Skeletal muscle satellite cell (primary cell): Measurements from ENCODE around the gene BMP2K.

Experiments used
- H3K27me3 ChIP-seq: 2 replicates; pipeline ENCODE4 v1.7.0; 2013; ENCODE audit warnings: low read length; ENCODE audit not compliant: control insufficient read depth, insufficient read depth
- H3K36me3 ChIP-seq: 2 replicates; pipeline ENCODE4 v1.7.0; 2013; ENCODE audit warnings: mild to moderate bottlenecking, control low read depth, low read length; ENCODE audit not compliant: insufficient read depth
- H3K4me1 ChIP-seq: 2 replicates; pipeline ENCODE4 v1.7.0; 2013; ENCODE audit warnings: low read length; ENCODE audit not compliant: control insufficient read depth, insufficient read depth
- H3K4me2 ChIP-seq: 2 replicates; pipeline ENCODE4 v1.7.0; 2013; ENCODE audit warnings: mild to moderate bottlenecking, low read length
- H3K4me3 ChIP-seq: 2 replicates; pipeline ENCODE4 v1.7.0; 2013; ENCODE audit warnings: low read length
- H3K9ac ChIP-seq: 2 replicates; pipeline ENCODE4 v1.7.0; 2013; ENCODE audit warnings: mild to moderate bottlenecking, low read depth, low read length, moderate library complexity
- H3K9me3 ChIP-seq: replicated peaks from 2 replicates; pipeline ENCODE4 v1.7.0; 2013; ENCODE audit warnings: mild to moderate bottlenecking, control low read depth, low read length

Gene BMP2K

GRCh38 chr4:78799551-78800495, 23.7 kb downstream of the BMP2K start:
- no peak overlapping the region for H3K9ac ChIP-seq
- H3K4me3 ChIP-seq = no peak overlapping the region
- H3K36me3 ChIP-seq = no peaks in the 10 kb centered on the region
- no peaks in the 10 kb centered on the region for H3K4me1 ChIP-seq
- no peak overlapping the region for H3K4me2 ChIP-seq
- no peaks in the 10 kb centered on the region for H3K27me3 ChIP-seq
- H3K9me3 ChIP-seq = no peaks in the 10 kb centered on the region

GRCh38 chr4:78800965-78801364, 24.8 kb downstream of the BMP2K start:
- Histone ChIP-seq H3K4me1 (no peaks in the 10 kb centered on the region), H3K9ac (no peak overlapping the region), H3K4me2 (no peak overlapping the region), H3K27me3 (no peaks in the 10 kb centered on the region), H3K4me3 (no peak overlapping the region), H3K36me3 (no peaks in the 10 kb centered on the region), H3K9me3 (no peaks in the 10 kb centered on the region)

GRCh38 chr4:78803983-78804382, 27.8 kb downstream of the BMP2K start:
- no peaks in the 10 kb centered on the region for H3K9me3 ChIP-seq
- no peak overlapping the region for H3K4me3 ChIP-seq
- no peak overlapping the region for H3K9ac ChIP-seq
- H3K4me1 ChIP-seq = no peaks in the 10 kb centered on the region
- H3K4me2 ChIP-seq = no peak overlapping the region
- H3K27me3 ChIP-seq = no peaks in the 10 kb centered on the region
- no peaks in the 10 kb centered on the region for H3K36me3 ChIP-seq

GRCh38 chr4:78806943-78807460, 30.9 kb downstream of the BMP2K start:
- Histone ChIP-seq H3K9me3 (no peaks in the 10 kb centered on the region), H3K36me3 (no peaks in the 10 kb centered on the region), H3K9ac (no peak overlapping the region), H3K4me1 (no peaks in the 10 kb centered on the region), H3K4me2 (no peak overlapping the region), H3K4me3 (no peak overlapping the region), H3K27me3 (no peaks in the 10 kb centered on the region)

GRCh38 chr4:78809295-78809694, 33.1 kb downstream of the BMP2K start:
- Histone ChIP-seq H3K4me2 (no peak overlapping the region), H3K4me3 (no peak overlapping the region), H3K9ac (no peak overlapping the region), H3K4me1 (no peaks in the 10 kb centered on the region), H3K9me3 (no peaks in the 10 kb centered on the region), H3K36me3 (no peaks in the 10 kb centered on the region), H3K27me3 (no peaks in the 10 kb centered on the region)

GRCh38 chr4:78809928-78810835, 34.0 kb downstream of the BMP2K start:
- Histone ChIP-seq H3K36me3 (no peaks in the 10 kb centered on the region), H3K4me3 (no peak overlapping the region), H3K4me1 (no peaks in the 10 kb centered on the region), H3K4me2 (no peak overlapping the region), H3K27me3 (no peaks in the 10 kb centered on the region), H3K9me3 (no peaks in the 10 kb centered on the region), H3K9ac (no peak overlapping the region)

- Histone ChIP-seq H3K36me3 (no peaks in the 10 kb centered on the region), H3K9ac (no peak overlapping the region)
Observed at GRCh38 chr4:78811034-78811433, 34.9 kb downstream of the BMP2K start.

GRCh38 chr4:78818530-78819079, 42.5 kb downstream of the BMP2K start:
- H3K4me3 ChIP-seq = no peak overlapping the region
- no peak overlapping the region for H3K4me2 ChIP-seq
- H3K27me3 ChIP-seq = no peaks in the 10 kb centered on the region
- no peaks in the 10 kb centered on the region for H3K9me3 ChIP-seq
- H3K4me1 ChIP-seq = no peaks in the 10 kb centered on the region
- no peaks in the 10 kb centered on the region for H3K36me3 ChIP-seq
- H3K9ac ChIP-seq = no peak overlapping the region

More at GRCh38 chr4:78811034-78811433, 34.9 kb downstream of the BMP2K start:
- H3K9me3 ChIP-seq = no peaks in the 10 kb centered on the region
- H3K4me3 ChIP-seq = no peak overlapping the region
- no peaks in the 10 kb centered on the region for H3K4me1 ChIP-seq
- H3K4me2 ChIP-seq = no peak overlapping the region
- H3K27me3 ChIP-seq = no peaks in the 10 kb centered on the region

- no peak overlapping the region for H3K4me2 ChIP-seq
- no peak overlapping the region for H3K9ac ChIP-seq
- H3K36me3 ChIP-seq = peaks cover 10% of the 10 kb centered on the region
- no peaks in the 10 kb centered on the region for H3K27me3 ChIP-seq
- H3K9me3 ChIP-seq = no peaks in the 10 kb centered on the region
- no peak overlapping the region for H3K4me3 ChIP-seq
- no peaks in the 10 kb centered on the region for H3K4me1 ChIP-seq
Observed at GRCh38 chr4:78824001-78824400, 47.9 kb downstream of the BMP2K start.

- H3K4me2 ChIP-seq = no peak overlapping the region
- no peak overlapping the region for H3K9ac ChIP-seq
- no peak overlapping the region for H3K4me3 ChIP-seq
- H3K27me3 ChIP-seq = no peaks in the 10 kb centered on the region
- no peaks in the 10 kb centered on the region for H3K4me1 ChIP-seq
- peaks cover 14% of the 10 kb centered on the region for H3K36me3 ChIP-seq
- H3K9me3 ChIP-seq = no peaks in the 10 kb centered on the region
Observed at GRCh38 chr4:78827191-78827590, 51.0 kb downstream of the BMP2K start.

GRCh38 chr4:78829296-78829695, 53.1 kb downstream of the BMP2K start:
- Histone ChIP-seq H3K4me3 (no peak overlapping the region), H3K9me3 (no peaks in the 10 kb centered on the region), H3K4me2 (no peak overlapping the region), H3K4me1 (no peaks in the 10 kb centered on the region), H3K27me3 (no peaks in the 10 kb centered on the region), H3K9ac (no peak overlapping the region), H3K36me3 (peaks cover 14% of the 10 kb centered on the region)
